ENCODE measurements around the gene ZNF492.

- TF ChIP-seq, protein P1, sequence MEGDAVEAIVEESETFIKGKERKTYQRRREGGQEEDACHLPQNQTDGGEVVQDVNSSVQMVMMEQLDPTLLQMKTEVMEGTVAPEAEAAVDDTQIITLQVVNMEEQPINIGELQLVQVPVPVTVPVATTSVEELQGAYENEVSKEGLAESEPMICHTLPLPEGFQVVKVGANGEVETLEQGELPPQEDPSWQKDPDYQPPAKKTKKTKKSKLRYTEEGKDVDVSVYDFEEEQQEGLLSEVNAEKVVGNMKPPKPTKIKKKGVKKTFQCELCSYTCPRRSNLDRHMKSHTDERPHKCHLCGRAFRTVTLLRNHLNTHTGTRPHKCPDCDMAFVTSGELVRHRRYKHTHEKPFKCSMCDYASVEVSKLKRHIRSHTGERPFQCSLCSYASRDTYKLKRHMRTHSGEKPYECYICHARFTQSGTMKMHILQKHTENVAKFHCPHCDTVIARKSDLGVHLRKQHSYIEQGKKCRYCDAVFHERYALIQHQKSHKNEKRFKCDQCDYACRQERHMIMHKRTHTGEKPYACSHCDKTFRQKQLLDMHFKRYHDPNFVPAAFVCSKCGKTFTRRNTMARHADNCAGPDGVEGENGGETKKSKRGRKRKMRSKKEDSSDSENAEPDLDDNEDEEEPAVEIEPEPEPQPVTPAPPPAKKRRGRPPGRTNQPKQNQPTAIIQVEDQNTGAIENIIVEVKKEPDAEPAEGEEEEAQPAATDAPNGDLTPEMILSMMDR (conservative IDR thresholded peaks at IDR 0.05 in 1 of 2, IDR thresholded peaks at IDR 0.05 in 1 of 2; ENCODE audit: extremely low read depth in 1 of 2, insufficient read depth in 1 of 2, low read depth in 1 of 2, low read length in 2 of 2) = no peak
- no peak for TF ChIP-seq EZH2 (IDR thresholded peaks at IDR 0.05; ENCODE audit: borderline replicate concordance, low read length)
These were observed 38.7 kb upstream of the ZNF492 start for GRCh38 chr19:22595422-22595821.
